GM21423 (cell line): ENCODE measurements around the gene NDUFA7.
"Not testable (repeated sequence)": the region's sequence is repeated elsewhere in the genome, so short reads cannot be mapped to it uniquely, and the experiment has no call there.

ENCODE experiments used
- ATAC-seq: cut with Tn5 transposase; IDR thresholded peaks from one replicate; pipeline ENCODE4 v1.9.1; 2021; ENCODE audit warnings: mild to moderate bottlenecking, moderate library complexity; ENCODE audit not compliant: unreplicated experiment

NDUFA7 gene

GRCh38 chr19:8269724-8270123, 51.5 kb downstream of the NDUFA7 start:
- ATAC-seq = no peak

GRCh38 chr19:8265872-8266271, 55.3 kb downstream of the NDUFA7 start:
- no peak for ATAC-seq

- ATAC-seq = not testable (repeated sequence)
These were observed 56.9 kb downstream of the NDUFA7 start for GRCh38 chr19:8264248-8264647.

- no peak for ATAC-seq
These were observed 58.7 kb downstream of the NDUFA7 start for GRCh38 chr19:8262431-8262830.

GRCh38 chr19:8261881-8262280, 59.3 kb downstream of the NDUFA7 start:
- no peak for ATAC-seq

GRCh38 chr19:8261347-8261746, 59.8 kb downstream of the NDUFA7 start:
- ATAC-seq = no peak
